Glutamatergic neuron (in vitro differentiated cells): ENCODE measurements around the gene SMARCA2. TPM values are rescaled to one million over a fixed set of nuclear protein-coding genes. Genes with fewer than 3 reads are reported as not detected.
"Not testable (repeated sequence)": the region's sequence is repeated elsewhere in the genome, so short reads cannot be mapped to it uniquely, and the experiment has no call there.

Experiments used
- DNase-seq: peaks from one replicate; pipeline ENCODE4 v3.0.0; 2022
- H3K27ac Mint-ChIP-seq: one replicate; pipeline ENCODE4 v1.8.0; 2020; ENCODE audit warnings: mild to moderate bottlenecking, mixed read lengths, inconsistent platforms; ENCODE audit not compliant: unreplicated experiment
- H3K27me3 Mint-ChIP-seq: one replicate; pipeline ENCODE4 v1.8.0; 2020; ENCODE audit warnings: mild to moderate bottlenecking, moderate library complexity, mixed read lengths, inconsistent platforms; ENCODE audit not compliant: unreplicated experiment
- H3K36me3 Mint-ChIP-seq: one replicate; pipeline ENCODE4 v1.8.0; 2020; ENCODE audit warnings: mild to moderate bottlenecking, mixed read lengths, inconsistent platforms; ENCODE audit not compliant: unreplicated experiment
- H3K4me1 Mint-ChIP-seq: one replicate; pipeline ENCODE4 v1.8.0; 2020; ENCODE audit warnings: mild to moderate bottlenecking, low read depth, mixed read lengths, inconsistent platforms; ENCODE audit not compliant: unreplicated experiment
- H3K4me3 Mint-ChIP-seq: one replicate; pipeline ENCODE4 v1.8.0; 2020; ENCODE audit warnings: mild to moderate bottlenecking, mixed read lengths, inconsistent platforms; ENCODE audit not compliant: unreplicated experiment
- H3K9me3 Mint-ChIP-seq: one replicate; pipeline ENCODE4 v1.8.0; 2020; ENCODE audit warnings: mild to moderate bottlenecking, moderate library complexity, mixed read lengths, inconsistent platforms; ENCODE audit not compliant: unreplicated experiment
- CTCF ChIP-seq: fragments of 200-600 bp; sonication (generic); IDR thresholded peaks from one replicate; pipeline ENCODE4 v1.5.0; 2021; ENCODE audit not compliant: partially characterized antibody, unreplicated experiment
- total RNA-seq: library from RNA; stranded (reverse); fragmentation: NEBNext Ultra II Directional; extraction: Animal tissue kit (Norgen Biotek cat#: 25700); gene quantifications from one replicate; pipeline ENCODE4 v1.2.1, GENCODE V29; 2021; ENCODE audit not compliant: unreplicated experiment

SMARCA2 gene
- total RNA-seq, 1 donor from 2014 or later, result 14.5 TPM

GRCh38 chr9:2144619-2145018 is 129.5 kb downstream of the SMARCA2 start:
- TF ChIP-seq CTCF, result no peak
- H3K9me3 Mint-ChIP-seq, result no peaks in the 10 kb centered on the region
- no peaks in the 10 kb centered on the region for H3K4me1 Mint-ChIP-seq
- H3K27ac Mint-ChIP-seq, result no peak overlapping the region
- H3K27me3 Mint-ChIP-seq, result no peaks in the 10 kb centered on the region
- H3K36me3 Mint-ChIP-seq, result no peaks in the 10 kb centered on the region
- no peak overlapping the region for H3K4me3 Mint-ChIP-seq
- DNase-seq, result no peak

GRCh38 chr9:2145746-2146145 is 130.6 kb downstream of the SMARCA2 start:
- H3K36me3 Mint-ChIP-seq, result no peaks in the 10 kb centered on the region
- no peaks in the 10 kb centered on the region for H3K9me3 Mint-ChIP-seq
- no peak overlapping the region for H3K4me3 Mint-ChIP-seq
- H3K4me1 Mint-ChIP-seq, result no peaks in the 10 kb centered on the region
- H3K27me3 Mint-ChIP-seq, result no peaks in the 10 kb centered on the region
- H3K27ac Mint-ChIP-seq, result no peak overlapping the region
- no peak for DNase-seq
- no peak for TF ChIP-seq CTCF

- H3K36me3 Mint-ChIP-seq, H3K4me1 Mint-ChIP-seq, H3K27ac Mint-ChIP-seq, H3K27me3 Mint-ChIP-seq, H3K4me3 Mint-ChIP-seq, H3K9me3 Mint-ChIP-seq: not testable (repeated sequence)
- peak; percentile 27 for TF ChIP-seq CTCF
- peak; percentile 52 for DNase-seq
These were observed 131.6 kb downstream of the SMARCA2 start for GRCh38 chr9:2146700-2147099.

- Mint-ChIP-seq H3K4me3 (no peak overlapping the region), H3K27me3 (no peaks in the 10 kb centered on the region), H3K36me3 (no peaks in the 10 kb centered on the region), H3K9me3 (peaks cover 1% of the 10 kb centered on the region), H3K27ac (no peak overlapping the region), H3K4me1 (no peaks in the 10 kb centered on the region)
- no peak for DNase-seq
- no peak for TF ChIP-seq CTCF
These were observed 135.2 kb downstream of the SMARCA2 start for GRCh38 chr9:2150338-2150737.

- H3K4me1 Mint-ChIP-seq, result no peaks in the 10 kb centered on the region
- no peaks in the 10 kb centered on the region for H3K36me3 Mint-ChIP-seq
- no peak overlapping the region for H3K4me3 Mint-ChIP-seq
- no peak overlapping the region for H3K27ac Mint-ChIP-seq
- DNase-seq, result no peak
- no peaks in the 10 kb centered on the region for H3K27me3 Mint-ChIP-seq
- peaks cover 4% of the 10 kb centered on the region for H3K9me3 Mint-ChIP-seq
- no peak for TF ChIP-seq CTCF
These were observed 136.0 kb downstream of the SMARCA2 start for GRCh38 chr9:2151171-2151570.
